Muscle of back (tissue), 11 donors: ENCODE results near the gene NUP153. TPM values are rescaled to one million over a fixed set of nuclear protein-coding genes. Genes with fewer than 3 reads are reported as not detected.
"Not testable (repeated sequence)": the region's sequence is repeated elsewhere in the genome, so short reads cannot be mapped to it uniquely, and the experiment has no call there.

Experiments used
- DNase-seq, 3 donors: peaks; one replicate each; pipeline versions ENCODE4 v3.0.0 to v3.0.0-alpha.2; 2013
- polyA plus RNA-seq, 10 donors: library from polyadenylated mRNA; unstranded; fragments of 120-200 nt; gene quantifications; one replicate each; pipeline ENCODE4 v1.2.1, GENCODE V29; 2013; ENCODE audit not compliant: insufficient read length in 10 of 10

Gene NUP153
- polyA plus RNA-seq, 10 donors = 27.7 to 38.8 (median 33.6) TPM

- no peak for DNase-seq
These were observed 95.9 kb downstream of the NUP153 start for GRCh38 chr6:17610835-17611234.

- DNase-seq = no peak
These were observed 100.1 kb downstream of the NUP153 start for GRCh38 chr6:17606606-17607005.

- no peak for DNase-seq
These were observed 103.8 kb downstream of the NUP153 start for GRCh38 chr6:17602888-17603287.

GRCh38 chr6:17601386-17601703 is 105.4 kb downstream of the NUP153 start:
- peak in 2 of 3 donors; percentile 9 to 19 for DNase-seq

GRCh38 chr6:17600527-17601385 is 106.0 kb downstream of the NUP153 start:
- DNase-seq = peak; percentile 20 to 88 (median 60)

- DNase-seq = peak; percentile 93 to 98 (median 96)
These were observed 106.7 kb downstream of the NUP153 start, which contains the start of gene FAM8A1 for GRCh38 chr6:17599877-17600526. Gene FAM8A1, plus strand, starts transcription at chr6:17600302. Its CDS starts 108 bp downstream, at chr6:17600410.

- no peak for DNase-seq
These were observed 110.6 kb downstream of the NUP153 start for GRCh38 chr6:17596085-17596484.

GRCh38 chr6:17593246-17593645 is 113.5 kb downstream of the NUP153 start:
- no peak for DNase-seq

- no peak for DNase-seq
These were observed 115.4 kb downstream of the NUP153 start for GRCh38 chr6:17591287-17591686.

GRCh38 chr6:17589406-17590096 is 117.2 kb downstream of the NUP153 start:
- peak in 1 of 3 donors; percentile 56 for DNase-seq

- no peak for DNase-seq
These were observed 118.7 kb downstream of the NUP153 start for GRCh38 chr6:17588011-17588410.

GRCh38 chr6:17586623-17587022 is 120.1 kb downstream of the NUP153 start:
- DNase-seq = not testable (repeated sequence)

GRCh38 chr6:17585766-17586490 is 120.8 kb downstream of the NUP153 start:
- no peak for DNase-seq

GRCh38 chr6:17584241-17584803 is 122.4 kb downstream of the NUP153 start:
- DNase-seq = peak; percentile 78 to 88 (median 79)

- DNase-seq = peak in 1 of 3 donors; percentile 10
These were observed 122.9 kb downstream of the NUP153 start for GRCh38 chr6:17583811-17584210.

GRCh38 chr6:17581282-17581681 is 125.4 kb downstream of the NUP153 start:
- not testable (repeated sequence) for DNase-seq

- peak; percentile 30 to 64 (median 53) for DNase-seq
These were observed 126.1 kb downstream of the NUP153 start for GRCh38 chr6:17580518-17581048.

GRCh38 chr6:17577059-17577458 is 129.7 kb downstream of the NUP153 start:
- no peak for DNase-seq

GRCh38 chr6:17574866-17575560 is 131.7 kb downstream of the NUP153 start:
- no peak for DNase-seq

- DNase-seq = no peak
These were observed 141.3 kb downstream of the NUP153 start for GRCh38 chr6:17565399-17565798.
